Measurements from ENCODE around the gene OR10T2. TPM values are rescaled to one million over a fixed set of nuclear protein-coding genes. Genes with fewer than 3 reads are reported as not detected.

The OR10T2 gene
- polyA plus RNA-seq, 3 donors: not detected

- Histone ChIP-seq H3K27ac (ENCODE audit: low read depth in 1 of 2, low read length in 2 of 2) (no peak overlapping the region), H3K4me2 (replicated peaks; ENCODE audit: extremely low read depth, low read length, poor library complexity, severe bottlenecking) (no peak overlapping the region), H2AFZ (ENCODE audit: insufficient read depth, low read depth, low read length, poor library complexity, severe bottlenecking) (no peak overlapping the region), H4K20me1 (ENCODE audit: insufficient read depth, low read length) (no peaks in the 10 kb centered on the region), H3K36me3 (replicated peaks in 1 of 2; ENCODE audit: control insufficient read depth in 1 of 2, insufficient read depth in 2 of 2, low read length in 2 of 2) (no peaks in the 10 kb centered on the region), H3K9ac (ENCODE audit: insufficient read depth, low read length, poor library complexity, severe bottlenecking) (no peak overlapping the region), H3K27me3 (ENCODE audit: control insufficient read depth in 2 of 2, insufficient read depth in 2 of 2, low read length in 2 of 2) (peaks cover 0 to 2% of the 10 kb centered on the region in 2 donors), H3K4me3 (replicated peaks in 1 of 3; ENCODE audit: low read depth in 2 of 3, low read length in 3 of 3) (no peak overlapping the region), H3K9me3 (replicated peaks in 1 of 2; ENCODE audit: control insufficient read depth in 1 of 2, insufficient read depth in 1 of 2, low read length in 2 of 2) (no peaks in the 10 kb centered on the region), H3K4me1 (ENCODE audit: control insufficient read depth in 1 of 2, insufficient read depth in 2 of 2, low read length in 2 of 2) (peaks cover 16 to 19% of the 10 kb centered on the region in 2 donors), H3K79me2 (ENCODE audit: insufficient read depth, low read length) (no peaks in the 10 kb centered on the region)
- TF ChIP-seq CTCF (IDR thresholded peaks at IDR 0.05): no peak
- Mint-ChIP-seq H3K4me3 (no peak overlapping the region), H3K36me3 (no peaks in the 10 kb centered on the region), H3K4me1 (peaks cover 21% of the 10 kb centered on the region), H3K27me3 (ENCODE audit: low read depth in 3 of 3) (peaks cover 7 to 22% (median 10%) of the 10 kb centered on the region in 3 donors), H3K9me3 (peaks cover 0 to 3% (median 1%) of the 10 kb centered on the region in 7 donors), H3K27ac (no peak overlapping the region)
- intact Hi-C loops (cut with micrococcal nuclease): no loop called here
- no CpG with 5 or more reads among the region's 1 CpG for WGBS (ENCODE audit: insufficient coverage)
- no peak for DNase-seq
Observed at GRCh38 chr1:158357441-158357840, 41.8 kb downstream of the OR10T2 start.

GRCh38 chr1:158356616-158357015, 42.6 kb downstream of the OR10T2 start:
- WGBS (ENCODE audit: insufficient coverage): no CpG with 5 or more reads among the region's 3 CpGs
- Mint-ChIP-seq H3K27me3 (ENCODE audit: low read depth in 3 of 3) (peaks cover 7 to 22% (median 10%) of the 10 kb centered on the region in 3 donors), H3K36me3 (no peaks in the 10 kb centered on the region), H3K4me3 (peak overlapping the region in 1 of 2 donors; percentile 18), H3K9me3 (peaks cover 0 to 2% (median 0%) of the 10 kb centered on the region in 7 donors), H3K27ac (no peak overlapping the region), H3K4me1 (peaks cover 21% of the 10 kb centered on the region)
- no peaks in the 10 kb centered on the region for H3K79me2 ChIP-seq (ENCODE audit: insufficient read depth, low read length)
- H3K27ac ChIP-seq (ENCODE audit: low read depth in 1 of 2, low read length in 2 of 2): no peak overlapping the region
- no peaks in the 10 kb centered on the region for H4K20me1 ChIP-seq (ENCODE audit: insufficient read depth, low read length)
- no peak for DNase-seq
- no peaks in the 10 kb centered on the region for H3K36me3 ChIP-seq (replicated peaks in 1 of 2; ENCODE audit: control insufficient read depth in 1 of 2, insufficient read depth in 2 of 2, low read length in 2 of 2)
- H3K9me3 ChIP-seq (replicated peaks in 1 of 2; ENCODE audit: control insufficient read depth in 1 of 2, insufficient read depth in 1 of 2, low read length in 2 of 2): no peaks in the 10 kb centered on the region
- peaks cover 16 to 19% of the 10 kb centered on the region in 2 donors for H3K4me1 ChIP-seq (ENCODE audit: control insufficient read depth in 1 of 2, insufficient read depth in 2 of 2, low read length in 2 of 2)
- H3K4me2 ChIP-seq (replicated peaks; ENCODE audit: extremely low read depth, low read length, poor library complexity, severe bottlenecking): no peak overlapping the region
- no peak overlapping the region for H3K9ac ChIP-seq (ENCODE audit: insufficient read depth, low read length, poor library complexity, severe bottlenecking)
- no peak for TF ChIP-seq CTCF (IDR thresholded peaks at IDR 0.05)
- H3K4me3 ChIP-seq (replicated peaks in 1 of 3; ENCODE audit: low read depth in 2 of 3, low read length in 3 of 3): no peak overlapping the region
- intact Hi-C loops (cut with micrococcal nuclease): no loop called here
- H3K27me3 ChIP-seq (ENCODE audit: control insufficient read depth in 2 of 2, insufficient read depth in 2 of 2, low read length in 2 of 2): peaks cover 0 to 2% of the 10 kb centered on the region in 2 donors
- H2AFZ ChIP-seq (ENCODE audit: insufficient read depth, low read depth, low read length, poor library complexity, severe bottlenecking): no peak overlapping the region
